GM12892 (cell line): Measurements from ENCODE around the gene FAF1.

Source experiments
- POLR2A ChIP-seq: IDR thresholded peaks from 2 replicates; pipeline ENCODE4 v1.6.1; 2011; ENCODE audit warnings: low read depth, low read length, control low read depth
- POLR2AphosphoS5 ChIP-seq: IDR thresholded peaks from 2 replicates; pipeline ENCODE4 v1.6.1; 2011; ENCODE audit warnings: low read depth, low read length, control low read depth

DNA sequence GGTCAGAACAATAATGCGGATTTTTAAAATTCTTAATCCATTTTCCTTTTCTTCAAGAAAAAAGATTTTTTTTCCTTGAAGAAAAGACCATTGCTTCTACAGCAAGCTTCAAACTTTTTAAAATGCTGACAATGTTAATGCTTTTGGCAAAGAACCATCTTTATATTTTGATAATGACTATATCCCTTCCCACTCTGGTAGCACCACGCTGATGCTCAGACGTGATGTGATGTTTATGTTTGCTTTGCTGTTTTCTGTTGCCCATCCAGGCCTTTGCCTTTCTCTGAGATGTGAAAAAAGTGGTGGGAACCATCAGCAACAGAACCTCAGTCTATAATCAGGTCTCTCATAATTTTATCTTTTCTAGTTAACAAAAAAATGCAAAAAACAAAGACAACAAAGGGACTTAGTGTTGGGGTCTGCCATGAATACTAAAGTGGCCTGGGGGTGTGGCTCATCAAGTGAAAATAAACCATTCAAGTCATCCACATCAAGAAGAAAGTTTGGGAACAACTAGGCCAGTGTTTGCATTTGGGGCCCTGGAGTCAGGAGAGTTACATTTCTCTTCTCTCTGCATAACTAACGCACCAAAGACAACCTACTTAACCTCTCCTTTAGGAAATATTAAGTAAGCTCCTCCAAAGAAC, 292.2 kb downstream of the FAF1 start:
- TF ChIP-seq POLR2A (no peak), POLR2AphosphoS5 (no peak)
